ENCODE measurements around the gene INPP5K.
"Not testable (repeated sequence)": the region's sequence is repeated elsewhere in the genome, so short reads cannot be mapped to it uniquely, and the experiment has no call there.

The INPP5K gene

DNA sequence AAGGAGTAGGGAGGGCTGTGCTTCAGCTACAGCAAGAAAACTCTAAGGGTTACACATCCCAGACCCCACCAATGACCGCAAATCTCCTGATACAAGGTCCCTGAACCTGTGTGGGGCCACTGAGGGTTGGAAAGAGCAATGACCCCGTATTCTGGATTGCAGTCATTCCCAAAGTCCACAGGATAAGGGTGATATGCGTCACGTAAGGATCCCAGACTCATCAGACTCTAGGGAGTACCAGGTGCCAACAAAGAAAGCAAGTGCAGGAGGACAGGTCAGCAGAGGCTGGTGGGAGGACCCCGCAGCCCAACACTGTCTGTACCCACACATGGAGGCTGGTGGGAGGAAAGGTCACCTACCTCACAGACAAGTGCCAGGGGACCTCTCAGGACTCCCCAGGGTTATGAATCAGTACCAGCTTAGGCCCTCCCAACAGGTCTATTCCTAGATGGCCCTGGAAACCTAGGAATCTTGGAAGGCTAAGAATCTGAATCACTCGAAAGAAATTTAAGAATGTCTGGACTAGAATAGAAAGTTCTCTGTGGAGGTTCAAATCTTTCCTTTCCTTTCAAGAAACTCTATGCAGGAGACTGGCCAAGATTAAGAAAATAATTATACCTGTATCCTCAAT lies 30.0 kb upstream of the INPP5K start:
- no peak for DNase-seq

DNA sequence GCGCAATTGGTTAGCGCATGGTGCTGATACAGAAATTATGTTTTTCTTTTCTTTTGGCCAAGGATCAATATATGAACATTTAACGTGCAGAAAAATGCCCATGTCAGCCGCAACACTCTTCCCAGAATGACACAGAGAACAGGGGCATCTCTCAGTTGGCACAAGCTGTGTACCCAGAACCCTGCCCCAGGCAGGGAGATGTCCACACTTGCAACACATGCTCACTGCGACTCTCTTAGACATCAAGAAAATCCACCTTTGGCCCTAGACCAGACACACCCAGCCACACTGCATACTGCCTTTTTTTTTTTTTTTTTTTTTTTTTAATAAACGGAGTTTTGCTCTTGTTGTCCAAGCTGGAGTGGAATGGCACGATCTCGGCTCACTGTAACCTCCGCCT lies 29.2 kb upstream of the INPP5K start:
- no peak for DNase-seq

DNA sequence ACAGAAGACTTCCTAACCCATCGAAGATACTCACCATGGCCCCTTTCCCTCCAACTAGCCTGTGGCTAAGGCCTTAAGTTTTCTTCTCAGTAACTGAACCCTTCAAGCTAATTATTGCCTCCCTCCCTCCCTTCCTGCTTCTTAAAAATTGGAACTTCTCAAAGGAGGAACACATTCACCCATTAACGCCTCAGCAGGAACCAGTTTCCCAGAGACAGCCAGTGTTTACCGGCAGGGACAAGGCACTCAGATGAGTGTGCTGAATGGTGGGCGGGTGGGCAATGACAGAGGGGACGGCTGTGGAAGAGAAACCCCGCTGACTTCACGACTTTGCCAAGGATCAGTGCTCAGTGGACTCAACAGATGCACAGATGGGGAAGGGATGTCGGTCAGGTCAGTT lies 25.9 kb upstream of the INPP5K start:
- DNase-seq = no peak

DNA sequence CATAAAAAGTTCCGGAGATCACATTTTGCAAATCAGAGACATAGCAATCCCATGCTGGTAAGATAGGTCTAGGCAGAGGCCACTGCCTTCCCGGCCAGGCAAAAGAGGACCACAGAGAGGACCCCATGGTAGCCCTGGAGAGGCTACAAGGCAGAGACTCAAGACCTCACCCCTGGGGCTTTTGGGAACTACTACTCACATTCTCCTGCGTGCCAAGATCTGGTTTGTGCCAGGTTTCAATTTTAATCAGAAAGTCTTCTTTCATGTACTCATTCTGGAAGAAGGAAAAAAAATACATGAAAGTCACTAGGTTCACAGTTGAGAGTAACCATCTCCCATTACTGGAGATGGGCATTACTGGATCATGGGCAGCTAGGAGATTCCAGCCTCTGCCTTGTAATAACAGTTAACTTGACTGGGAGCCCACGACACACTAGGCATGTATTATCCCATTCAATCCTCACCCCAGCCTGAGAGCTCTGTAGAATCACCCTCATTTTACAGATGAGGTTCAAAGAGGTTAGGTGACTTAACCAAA lies 25.0 kb upstream of the INPP5K start:
- no peak for DNase-seq

DNA sequence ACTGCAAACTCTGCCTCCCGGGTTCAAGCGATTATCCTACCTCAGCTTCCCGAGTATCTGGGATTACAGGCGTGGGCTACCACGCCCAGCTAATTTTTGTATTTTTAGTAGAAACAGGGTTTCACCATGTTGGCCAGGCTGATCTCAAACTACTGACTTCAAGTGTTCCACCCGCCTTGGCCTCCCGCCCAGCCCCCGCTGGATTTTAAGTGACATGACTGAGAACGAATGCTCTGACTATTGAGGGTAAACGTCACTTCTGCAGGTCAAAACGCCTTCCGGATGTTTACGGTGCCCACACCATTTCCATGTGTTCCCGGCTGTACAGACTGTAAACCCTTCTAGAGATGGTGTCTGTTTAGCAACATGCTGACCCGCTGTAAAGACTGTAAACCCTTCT lies 23.4 kb upstream of the INPP5K start:
- DNase-seq = no peak

DNA sequence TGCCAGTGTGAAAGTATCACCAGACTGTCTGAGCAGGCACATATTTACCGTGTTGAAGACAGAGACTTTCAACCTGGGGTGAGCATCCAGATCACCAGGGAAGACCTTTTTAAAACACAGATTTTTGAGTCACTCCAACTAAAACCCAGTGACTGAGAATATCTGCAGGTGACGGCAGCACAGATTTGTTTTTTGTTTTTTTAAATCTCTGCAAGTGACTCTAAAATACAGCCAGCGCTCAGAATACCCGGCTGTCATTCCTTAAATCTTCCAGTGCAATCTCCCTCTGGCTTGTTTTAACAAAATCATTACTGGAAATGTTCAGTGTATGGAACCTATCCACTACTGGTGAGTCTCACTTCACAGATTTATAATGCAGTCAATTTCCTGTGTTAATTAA lies 19.3 kb upstream of the INPP5K start:
- no peak for DNase-seq

DNA sequence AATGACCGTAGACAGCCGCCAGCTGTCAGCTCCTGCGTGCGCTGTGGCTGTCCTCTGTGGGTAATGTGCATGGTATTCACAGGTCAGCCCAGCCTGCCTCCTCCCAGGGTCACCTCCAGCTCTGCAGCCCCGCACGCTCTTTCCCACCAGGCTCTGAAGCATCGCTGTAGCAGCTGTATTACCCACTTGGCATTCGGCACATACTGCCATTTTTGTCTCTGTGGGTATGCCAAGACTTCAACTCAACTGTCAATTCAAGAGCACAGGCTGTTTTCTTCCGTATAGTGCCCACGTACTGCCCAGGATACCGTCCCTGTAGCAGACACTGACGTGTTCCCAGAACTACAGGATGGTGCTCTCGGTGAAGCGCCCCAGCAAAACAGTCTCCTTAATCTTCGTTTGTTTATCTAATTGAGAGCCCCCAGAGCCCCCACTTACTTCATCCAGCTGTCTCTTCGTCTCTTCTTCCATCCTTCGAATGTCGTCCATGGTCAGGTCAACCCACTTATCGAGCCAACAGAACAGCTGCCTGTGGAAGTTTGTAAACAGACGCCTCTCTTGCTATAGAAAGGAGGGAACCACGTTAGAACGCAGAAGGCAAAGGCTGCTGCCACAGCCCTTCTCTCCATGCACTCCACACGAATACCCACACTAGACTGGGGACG lies 17.4 kb upstream of the INPP5K start:
- DNase-seq = no peak

DNA sequence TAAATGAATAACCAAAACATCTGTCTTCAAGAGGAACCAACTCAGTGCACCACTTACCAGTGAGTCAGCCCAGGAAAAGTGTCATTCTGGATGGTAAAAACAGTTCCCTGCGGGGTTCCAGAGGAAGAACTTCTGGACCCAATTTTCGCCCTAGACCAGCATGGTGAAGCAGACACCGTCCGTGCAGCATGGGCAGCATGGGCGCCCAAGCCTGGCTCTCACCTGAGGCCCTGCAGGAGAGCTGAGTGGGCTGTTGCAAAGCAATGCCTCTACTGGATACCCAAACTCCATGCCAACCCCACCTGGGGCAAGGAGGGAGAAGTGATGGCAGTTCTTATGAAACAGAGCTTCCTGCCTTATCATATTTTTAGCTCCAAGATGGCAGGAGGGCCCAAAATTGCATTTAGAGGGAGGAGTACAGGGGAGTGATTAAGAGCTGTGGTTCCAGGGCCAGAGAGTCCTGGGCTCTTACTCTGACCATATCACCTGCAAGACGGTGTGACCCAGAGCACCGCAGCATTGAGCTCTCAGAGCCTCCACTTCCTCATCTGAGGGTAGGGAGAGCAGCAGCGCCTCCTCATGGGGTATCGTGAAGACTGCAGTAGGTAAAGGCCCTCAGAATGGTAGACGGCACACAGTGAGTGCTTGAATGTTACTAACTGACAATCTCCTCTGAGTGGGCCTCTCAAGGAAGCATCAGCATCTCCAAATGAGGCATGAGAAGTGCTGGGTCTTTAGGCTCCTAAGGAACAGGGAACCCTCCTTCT lies 16.6 kb upstream of the INPP5K start:
- no peak for DNase-seq

DNA sequence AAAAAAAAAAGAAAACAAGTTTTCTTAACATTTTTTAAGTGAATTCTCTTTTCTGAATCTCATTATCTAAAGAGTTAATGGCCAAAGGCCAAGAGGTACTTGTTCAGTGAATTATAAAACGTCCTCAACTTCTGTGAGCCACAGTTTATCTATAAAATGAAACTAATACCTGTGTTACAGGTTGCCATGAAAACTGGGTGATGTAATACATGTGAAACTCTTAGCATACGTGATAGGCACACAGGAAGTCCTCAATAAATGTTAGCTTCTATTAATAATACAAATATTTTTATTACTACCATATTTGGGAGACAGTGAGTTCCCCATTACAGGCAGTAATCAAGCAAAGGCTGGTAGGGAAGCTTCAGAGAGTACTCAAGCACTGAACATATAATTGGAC lies 13.5 kb upstream of the INPP5K start:
- DNase-seq = no peak

DNA sequence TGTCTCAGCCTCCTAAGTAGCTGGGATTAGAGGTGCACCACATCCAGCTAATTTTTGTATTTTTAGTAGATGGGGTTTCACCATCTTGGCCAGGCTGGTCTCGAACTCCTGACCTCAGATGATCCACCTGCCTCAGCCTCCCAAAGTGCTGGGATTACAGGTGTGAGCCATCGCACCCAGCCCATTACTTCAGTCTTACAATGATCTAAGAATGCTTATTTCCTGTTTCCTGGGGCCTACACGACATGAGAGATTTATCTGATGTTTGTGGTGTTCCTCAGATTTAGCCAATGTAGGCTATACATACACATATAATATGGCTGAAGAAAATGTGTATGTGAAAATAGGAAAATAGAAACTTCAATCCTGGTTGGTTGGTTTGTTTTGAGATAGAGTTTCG lies 10.5 kb upstream of the INPP5K start:
- DNase-seq = not testable (repeated sequence)

DNA sequence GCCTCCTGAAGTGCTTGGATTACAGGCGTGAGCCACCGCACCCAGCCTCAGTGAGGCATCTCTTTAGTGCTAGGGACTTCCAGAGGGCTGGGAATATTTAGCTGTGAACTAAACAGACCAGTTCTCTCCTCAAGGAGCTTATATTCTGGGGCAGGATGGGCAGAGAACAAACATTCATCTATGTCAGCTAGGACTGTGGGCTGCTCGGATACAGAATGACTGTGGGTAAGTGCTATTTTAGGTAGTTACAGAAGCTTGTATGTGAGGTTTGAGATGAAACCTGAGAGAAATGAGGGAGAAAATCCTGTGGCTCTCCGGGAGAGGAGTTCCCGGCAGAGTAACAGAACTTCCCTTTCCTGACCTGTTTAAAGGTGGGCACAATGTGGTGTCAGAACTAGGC lies 6.2 kb upstream of the INPP5K start:
- DNase-seq = no peak

DNA sequence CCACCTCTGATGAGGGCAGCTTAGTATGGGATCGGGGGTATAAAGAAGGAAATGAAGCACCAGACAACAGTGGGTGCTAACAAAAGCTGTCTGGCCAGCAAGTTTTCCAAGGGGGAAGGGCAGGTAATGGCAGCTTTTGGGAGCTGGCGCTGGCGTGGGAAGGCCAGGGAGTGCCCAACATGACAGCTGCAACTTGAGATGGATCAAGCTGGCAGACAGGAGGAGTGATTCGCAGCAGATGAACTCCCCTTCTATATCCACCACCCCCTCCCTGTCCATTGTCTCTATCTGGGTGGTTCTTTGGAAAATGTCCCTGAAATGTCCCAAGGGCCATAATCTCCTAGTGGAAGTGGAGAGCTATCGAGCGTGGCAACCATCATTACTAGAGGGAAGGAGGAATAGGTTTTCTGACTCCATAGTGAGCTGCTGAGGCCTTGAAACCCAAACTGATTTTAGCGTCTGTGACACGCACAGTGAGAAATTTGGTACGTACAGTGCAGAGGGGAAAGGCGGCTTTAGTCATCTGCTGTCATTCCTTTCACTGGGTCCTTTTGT lies 4.8 kb upstream of the INPP5K start:
- DNase-seq = no peak

DNA sequence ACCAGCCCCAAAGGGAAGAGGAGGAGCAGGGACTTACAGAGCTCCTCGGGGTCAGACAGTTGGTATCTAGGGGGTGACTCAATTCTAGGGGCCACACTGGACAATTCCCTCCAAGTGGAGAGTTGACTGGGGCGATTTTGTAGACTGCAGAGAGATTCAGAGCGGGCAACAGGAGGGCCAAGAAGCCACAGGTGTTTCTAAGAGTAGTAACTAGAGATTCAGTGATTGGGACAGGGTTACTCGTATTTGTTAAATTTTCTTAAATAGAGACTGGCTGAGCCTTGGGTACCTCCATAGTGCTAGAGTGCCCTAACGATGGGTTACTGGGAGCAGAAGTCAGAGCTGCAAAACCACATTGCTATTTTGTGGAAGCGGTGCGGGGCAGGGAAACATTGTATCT lies 3.3 kb upstream of the INPP5K start:
- no peak for DNase-seq

DNA sequence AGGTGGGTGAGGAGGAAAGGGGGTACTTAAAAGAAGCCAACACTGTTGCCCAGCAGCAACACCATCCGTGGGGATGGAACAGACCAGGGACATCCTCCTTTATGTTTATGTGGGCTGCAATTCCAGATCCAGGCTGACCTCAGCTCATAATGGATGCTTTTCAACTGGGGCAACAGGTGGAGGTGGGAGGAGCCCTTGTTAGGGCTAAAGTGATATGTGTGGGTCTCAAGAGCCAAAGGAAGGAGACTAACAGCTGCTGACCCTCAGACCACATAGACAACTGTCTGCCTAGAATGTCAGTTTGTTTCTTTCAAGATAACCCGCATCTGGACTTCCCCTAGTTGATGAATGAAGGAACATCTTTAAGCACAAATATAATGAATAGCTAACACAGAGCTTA lies 2.0 kb upstream of the INPP5K start:
- no peak for DNase-seq

DNA sequence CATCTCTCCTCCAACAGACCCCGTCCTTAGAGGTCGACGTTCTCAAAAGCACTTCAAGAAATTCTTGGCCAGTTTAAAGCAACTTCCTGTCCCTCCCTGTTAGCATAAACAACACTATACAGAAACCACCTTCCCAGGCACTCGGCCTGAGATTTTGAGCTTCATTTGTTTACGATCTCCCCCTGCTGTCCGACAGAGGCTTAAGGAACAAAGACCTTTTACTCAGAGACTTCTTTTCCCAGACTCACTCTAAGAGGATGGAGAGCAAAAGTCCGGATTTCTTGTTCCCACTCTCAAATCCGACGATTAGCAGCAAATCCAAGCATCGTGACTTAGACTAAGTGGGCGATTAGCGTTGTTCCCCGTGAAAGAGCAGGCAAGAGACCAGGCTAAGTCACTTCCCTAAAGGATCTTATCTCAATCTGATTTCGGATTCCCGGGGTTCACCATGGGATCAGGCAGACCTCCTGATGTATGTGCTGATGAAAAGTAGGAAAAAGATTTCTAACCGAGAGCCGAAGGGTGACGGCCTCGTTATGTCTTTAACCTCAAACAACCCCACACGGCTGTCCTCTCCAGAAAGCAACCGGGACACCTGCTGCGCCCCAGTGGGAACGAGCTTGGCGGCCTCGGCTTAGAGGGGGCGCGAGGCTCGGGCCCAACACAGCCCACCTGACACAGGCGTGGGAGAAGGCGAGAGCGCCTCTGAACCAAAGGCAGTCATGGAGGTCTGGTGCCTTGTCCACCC lies 598 bp downstream of the INPP5K start:
- no peak for DNase-seq

DNA sequence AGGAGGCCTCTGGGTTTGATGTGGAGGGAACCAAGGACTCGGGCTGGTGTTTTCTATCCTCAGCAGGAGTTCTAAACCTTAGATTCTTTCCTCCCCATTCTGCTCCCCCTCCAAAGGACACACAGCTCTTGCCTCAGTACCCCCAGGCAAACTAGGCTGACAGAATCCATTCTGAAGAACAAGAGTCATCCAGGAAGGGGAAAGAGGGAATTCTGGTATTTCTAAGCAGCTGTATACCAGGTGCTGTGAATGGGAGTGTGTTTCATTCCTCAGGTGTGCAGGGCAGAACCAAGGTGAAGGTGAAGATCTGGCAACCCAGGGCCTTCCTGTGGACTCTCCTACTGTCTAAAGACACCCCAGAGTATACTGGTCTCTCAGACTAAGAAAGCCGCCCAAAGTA lies 4.1 kb downstream of the INPP5K start:
- no peak for DNase-seq

DNA sequence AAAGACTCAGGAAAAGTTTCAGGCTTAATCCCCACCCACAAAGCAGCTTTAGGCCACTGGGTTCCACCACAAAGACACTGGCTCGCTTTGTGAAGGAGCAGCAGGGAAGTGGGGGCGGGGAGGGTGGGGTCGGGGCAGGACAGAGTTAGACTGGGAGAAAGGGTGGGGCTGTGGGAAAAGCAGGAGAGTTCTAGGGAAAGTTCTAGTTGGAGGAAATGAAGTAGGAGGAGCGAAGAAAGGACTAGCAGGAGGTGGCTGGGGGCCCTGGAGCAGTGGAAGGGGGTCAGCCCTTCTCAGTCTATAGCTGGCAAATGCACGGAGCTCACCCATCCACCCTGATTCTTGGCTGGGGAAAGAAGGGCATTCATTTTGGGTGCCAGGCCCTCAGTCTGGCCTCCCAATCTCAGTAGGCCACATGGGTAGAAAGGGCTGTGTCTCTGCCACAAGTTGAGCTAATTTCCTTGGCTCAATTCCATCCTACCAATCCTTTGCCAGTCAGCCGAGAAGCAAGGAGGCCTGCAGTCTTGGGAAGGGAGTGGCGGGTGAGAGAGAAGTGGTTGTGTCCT lies 4.6 kb downstream of the INPP5K start:
- no peak for DNase-seq

DNA sequence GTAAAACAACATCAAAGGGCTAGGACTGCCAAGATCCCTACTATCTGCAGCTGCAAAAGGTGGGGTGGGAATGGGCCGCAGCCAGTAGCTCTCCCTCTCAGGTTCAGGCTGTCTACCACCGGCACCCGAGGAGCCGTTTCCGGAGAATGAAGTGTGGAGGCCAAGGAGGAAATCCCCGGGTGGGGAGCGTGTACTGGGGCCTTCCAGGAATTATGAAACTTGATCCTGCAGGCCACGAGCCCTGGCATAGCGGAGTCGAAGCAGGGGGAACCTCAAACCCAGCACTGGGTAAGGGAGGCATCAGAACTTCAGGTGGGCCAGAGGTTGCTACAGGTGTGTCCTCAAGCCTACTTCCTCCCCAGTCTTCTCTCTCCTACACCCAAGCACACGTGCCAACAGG lies 5.1 kb downstream of the INPP5K start:
- no peak for DNase-seq

DNA sequence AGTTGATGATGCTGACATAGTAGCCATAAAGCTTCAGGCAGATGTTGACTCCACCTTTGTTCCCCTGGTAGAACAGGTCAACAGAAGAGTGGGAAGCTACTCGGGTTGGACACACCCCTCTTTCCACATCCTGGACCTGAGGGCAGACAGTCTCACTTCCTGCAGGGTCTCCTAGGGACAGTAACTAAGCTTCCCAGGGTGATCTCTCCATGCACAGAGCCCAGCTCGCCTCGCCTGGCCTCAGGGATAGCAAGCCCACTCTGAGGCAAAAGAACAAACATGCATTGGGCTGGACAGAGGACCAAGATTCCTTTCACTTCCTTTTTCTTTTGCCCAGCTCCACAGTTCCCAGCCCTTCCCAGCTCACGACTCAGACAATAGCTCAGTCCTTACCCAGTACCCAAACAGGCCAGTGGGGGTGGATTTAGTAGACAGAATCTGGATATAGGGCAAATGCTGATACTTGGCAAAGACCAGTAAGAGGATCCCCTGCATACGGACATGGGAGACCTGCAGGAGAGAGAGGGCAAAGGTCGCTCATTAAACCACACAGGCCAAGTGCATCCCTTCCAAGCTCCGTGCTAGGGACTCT lies 7.0 kb downstream of the INPP5K start:
- no peak for DNase-seq

DNA sequence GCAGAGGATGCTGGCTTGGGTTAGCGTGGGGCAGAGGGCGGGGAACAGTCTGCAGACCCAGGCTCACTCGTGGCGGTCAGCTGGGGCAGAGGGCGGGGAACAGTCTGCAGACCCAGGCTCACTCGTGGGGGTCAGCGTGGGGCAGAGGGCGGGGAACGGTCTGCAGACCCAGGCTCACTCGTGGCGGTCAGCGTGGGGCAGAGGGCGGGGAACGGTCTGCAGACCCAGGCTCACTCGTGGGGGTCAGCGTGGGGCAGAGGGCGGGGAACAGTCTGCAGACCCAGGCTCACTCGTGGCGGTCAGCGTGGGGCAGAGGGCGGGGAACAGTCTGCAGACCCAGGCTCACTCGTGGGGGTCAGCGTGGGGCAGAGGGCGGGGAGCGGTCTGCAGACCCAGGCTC lies 7.7 kb downstream of the INPP5K start:
- DNase-seq = not testable (repeated sequence)

DNA sequence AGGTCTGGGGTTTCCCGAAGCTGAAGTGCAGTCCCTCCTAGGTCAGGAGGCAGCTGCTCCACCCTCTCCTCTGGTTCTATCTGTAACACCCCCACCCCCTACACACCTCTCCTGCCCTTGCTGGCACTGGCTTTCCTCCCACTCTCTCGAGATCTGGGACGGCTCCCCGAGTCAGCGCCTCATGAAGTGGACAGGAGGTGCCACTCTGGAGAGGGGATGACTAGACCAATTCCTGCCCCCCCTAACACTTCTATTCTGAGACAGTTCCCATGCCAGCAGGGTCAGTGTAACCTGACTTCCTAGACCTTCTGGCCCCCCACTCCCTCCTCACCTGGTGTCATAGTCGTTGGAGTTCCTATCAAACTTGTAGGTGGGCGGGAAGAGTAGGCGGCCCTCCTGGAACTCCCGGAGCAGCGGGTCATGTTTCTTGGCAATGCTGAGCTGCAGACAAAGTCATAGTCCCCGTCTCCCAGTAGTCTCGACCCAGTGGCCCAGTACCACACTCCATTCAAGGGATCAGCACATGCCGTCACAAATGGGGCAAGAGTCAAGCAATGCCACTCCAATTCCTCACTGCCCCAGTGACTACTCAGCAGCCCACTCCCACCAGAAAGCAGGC lies 9.7 kb downstream of the INPP5K start:
- DNase-seq = no peak

DNA sequence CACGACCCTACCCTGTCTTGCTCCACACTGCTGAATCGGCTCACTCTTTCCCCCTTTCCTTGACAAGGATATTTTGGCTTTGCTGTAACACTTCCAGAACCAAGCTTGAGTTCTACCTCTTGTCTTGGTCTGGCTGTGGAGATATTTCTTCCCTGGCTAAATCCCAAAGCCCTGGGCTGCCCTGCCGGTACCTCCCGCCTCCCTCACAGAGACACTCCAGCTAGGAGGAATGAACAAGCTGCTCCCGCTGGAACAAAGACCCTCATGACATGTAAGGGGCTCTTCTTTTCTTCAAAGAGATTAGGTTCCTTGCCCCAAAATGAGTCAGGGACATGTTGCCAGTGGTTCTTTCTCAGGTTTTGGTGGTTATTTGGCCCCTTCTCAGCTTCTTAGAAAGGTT lies 10.8 kb downstream of the INPP5K start:
- DNase-seq = no peak

Measured in NCI-H1048 (cell line).